Parathyroid adenoma (tissue), 2 donors: ENCODE results near the gene USP48.

Experiments
- H2AFZ ChIP-seq: fragments of 300-600 bp; sonication (generic); one replicate; pipeline ENCODE4 v1.7.0; 2017; ENCODE audit warnings: antibody characterized with exemption, mild to moderate bottlenecking
- H3K27ac ChIP-seq: fragments of 300-600 bp; sonication (generic); one replicate; pipeline ENCODE4 v1.7.0; 2017
- H3K27me3 ChIP-seq: fragments of 300-600 bp; sonication (generic); one replicate; pipeline ENCODE4 v1.7.0; 2017; ENCODE audit warnings: low read length; ENCODE audit not compliant: control insufficient read depth, insufficient read depth
- H3K36me3 ChIP-seq: fragments of 300-600 bp; sonication (generic); one replicate; pipeline ENCODE4 v1.7.0; 2017; ENCODE audit warnings: low read length; ENCODE audit not compliant: control insufficient read depth, insufficient read depth
- H3K4me1 ChIP-seq: fragments of 300-600 bp; sonication (generic); one replicate; pipeline ENCODE4 v1.7.0; 2017; ENCODE audit warnings: control low read depth
- H3K4me2 ChIP-seq: fragments of 300-600 bp; sonication (generic); one replicate; pipeline ENCODE4 v1.7.0; 2017; ENCODE audit warnings: low read length
- H3K4me3 ChIP-seq: fragments of 300-600 bp; sonication (generic); one replicate; pipeline ENCODE4 v1.7.0; 2017; ENCODE audit warnings: low read depth, low read length
- H3K79me2 ChIP-seq: fragments of 300-600 bp; sonication (generic); one replicate; pipeline ENCODE4 v1.7.0; 2017; ENCODE audit warnings: control low read depth
- H3K9ac ChIP-seq: fragments of 300-600 bp; sonication (generic); one replicate; pipeline ENCODE4 v1.7.0; 2017; ENCODE audit warnings: mild to moderate bottlenecking
- H3K9me3 ChIP-seq: fragments of 300-600 bp; sonication (generic); one replicate; pipeline ENCODE4 v1.7.0; 2017; ENCODE audit warnings: low read length; ENCODE audit not compliant: control insufficient read depth
- TF ChIP-seq, protein P1 (sequence below): fragments of 300-600 bp; sonication (generic); IDR thresholded peaks from one replicate; pipeline ENCODE4 v1.7.0; 2017; ENCODE audit warnings: antibody characterized with exemption, mild to moderate bottlenecking
- donor health status: primary hyperparathyroidism.

Gene USP48

DNA sequence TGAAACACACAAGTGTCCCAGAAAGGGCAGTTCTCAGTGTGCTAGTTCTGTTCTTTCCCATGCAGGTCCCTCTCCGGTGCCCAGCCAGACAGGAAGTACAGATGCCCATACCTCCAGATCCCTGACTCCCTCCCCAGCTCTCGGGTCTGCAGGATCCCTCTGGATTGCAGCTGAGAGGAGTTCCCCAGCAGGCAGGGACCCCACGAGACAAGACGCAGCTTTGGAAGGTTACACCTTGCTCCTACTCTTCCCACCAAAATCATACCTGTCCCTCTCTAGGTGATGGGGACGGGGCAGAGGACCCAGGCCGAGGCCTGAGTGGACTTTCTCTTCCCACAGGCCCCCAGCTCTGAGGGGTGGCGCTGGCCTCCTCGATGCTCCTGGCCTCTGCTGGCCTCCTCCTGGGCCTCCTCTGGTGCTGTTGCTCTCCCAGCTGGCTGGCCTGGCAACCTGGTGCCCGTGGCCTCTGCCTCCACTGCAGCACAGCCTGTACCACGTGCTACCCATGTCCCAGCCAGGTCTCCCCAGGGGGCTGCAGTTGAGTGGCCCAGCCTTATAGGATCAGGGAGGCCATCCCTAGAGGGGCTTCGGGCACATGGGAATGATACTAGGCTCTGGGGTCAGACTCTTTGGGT is 38.6 kb upstream of the USP48 start:
- Histone ChIP-seq H2AFZ (no peak overlapping the region), H3K9ac (no peak overlapping the region), H3K4me3 (no peak overlapping the region), H3K4me1 (no peaks in the 10 kb centered on the region), H3K27me3 (no peaks in the 10 kb centered on the region), H3K9me3 (no peaks in the 10 kb centered on the region), H3K79me2 (no peaks in the 10 kb centered on the region), H3K4me2 (no peak overlapping the region), H3K27ac (no peak overlapping the region), H3K36me3 (no peaks in the 10 kb centered on the region)
- TF ChIP-seq, protein P1, sequence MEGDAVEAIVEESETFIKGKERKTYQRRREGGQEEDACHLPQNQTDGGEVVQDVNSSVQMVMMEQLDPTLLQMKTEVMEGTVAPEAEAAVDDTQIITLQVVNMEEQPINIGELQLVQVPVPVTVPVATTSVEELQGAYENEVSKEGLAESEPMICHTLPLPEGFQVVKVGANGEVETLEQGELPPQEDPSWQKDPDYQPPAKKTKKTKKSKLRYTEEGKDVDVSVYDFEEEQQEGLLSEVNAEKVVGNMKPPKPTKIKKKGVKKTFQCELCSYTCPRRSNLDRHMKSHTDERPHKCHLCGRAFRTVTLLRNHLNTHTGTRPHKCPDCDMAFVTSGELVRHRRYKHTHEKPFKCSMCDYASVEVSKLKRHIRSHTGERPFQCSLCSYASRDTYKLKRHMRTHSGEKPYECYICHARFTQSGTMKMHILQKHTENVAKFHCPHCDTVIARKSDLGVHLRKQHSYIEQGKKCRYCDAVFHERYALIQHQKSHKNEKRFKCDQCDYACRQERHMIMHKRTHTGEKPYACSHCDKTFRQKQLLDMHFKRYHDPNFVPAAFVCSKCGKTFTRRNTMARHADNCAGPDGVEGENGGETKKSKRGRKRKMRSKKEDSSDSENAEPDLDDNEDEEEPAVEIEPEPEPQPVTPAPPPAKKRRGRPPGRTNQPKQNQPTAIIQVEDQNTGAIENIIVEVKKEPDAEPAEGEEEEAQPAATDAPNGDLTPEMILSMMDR = no peak

DNA sequence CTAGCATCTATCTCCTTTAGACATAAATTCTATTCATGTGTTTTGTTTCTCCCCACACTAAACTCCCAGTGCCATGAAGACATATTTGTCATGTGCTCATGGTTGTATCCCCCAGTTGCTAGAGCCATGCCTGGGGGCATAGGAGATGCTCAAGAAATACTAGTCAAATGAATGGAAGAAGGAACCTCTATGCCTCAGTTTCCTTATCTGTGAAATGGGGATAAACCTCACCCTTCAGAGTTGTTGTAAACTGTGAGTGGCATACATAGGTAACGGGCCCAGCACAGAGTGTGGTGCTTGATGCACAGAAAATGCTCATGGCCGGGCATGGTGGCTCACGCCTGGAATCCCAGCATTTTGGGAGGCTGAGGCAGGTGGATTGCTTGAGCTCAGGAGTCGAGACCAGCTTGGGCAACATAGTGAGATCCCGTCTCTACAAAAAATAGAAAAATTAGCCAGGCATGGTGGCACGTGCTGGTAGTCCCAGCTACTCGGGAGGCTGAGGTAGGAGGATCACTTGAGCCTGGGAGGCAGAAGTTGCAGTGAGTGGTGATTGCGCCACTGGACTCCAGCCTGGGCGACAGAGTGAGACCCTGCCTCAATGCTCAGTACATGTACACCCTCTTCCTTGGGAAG is 37.8 kb upstream of the USP48 start:
- H2AFZ ChIP-seq = no peak overlapping the region
- no peak overlapping the region for H3K27ac ChIP-seq
- no peaks in the 10 kb centered on the region for H3K4me1 ChIP-seq
- no peaks in the 10 kb centered on the region for H3K79me2 ChIP-seq
- TF ChIP-seq, protein P1 = no peak
- H3K4me2 ChIP-seq = no peak overlapping the region
- no peaks in the 10 kb centered on the region for H3K9me3 ChIP-seq
- no peak overlapping the region for H3K4me3 ChIP-seq
- H3K36me3 ChIP-seq = no peaks in the 10 kb centered on the region
- H3K27me3 ChIP-seq = no peaks in the 10 kb centered on the region
- no peak overlapping the region for H3K9ac ChIP-seq

GRCh38 chr1:21818656-21819055 is 35.7 kb upstream of the USP48 start:
- no peak overlapping the region for H3K4me3 ChIP-seq
- no peak overlapping the region for H3K9ac ChIP-seq
- TF ChIP-seq, protein P1 = no peak
- H3K79me2 ChIP-seq = no peaks in the 10 kb centered on the region
- H3K36me3 ChIP-seq = no peaks in the 10 kb centered on the region
- H3K4me1 ChIP-seq = no peaks in the 10 kb centered on the region
- H3K4me2 ChIP-seq = no peak overlapping the region
- no peaks in the 10 kb centered on the region for H3K9me3 ChIP-seq
- H3K27ac ChIP-seq = no peak overlapping the region
- H2AFZ ChIP-seq = no peak overlapping the region
- H3K27me3 ChIP-seq = no peaks in the 10 kb centered on the region

GRCh38 chr1:21816602-21817302 is 33.8 kb upstream of the USP48 start:
- Histone ChIP-seq H3K9ac (no peak overlapping the region), H3K27me3 (no peaks in the 10 kb centered on the region), H3K4me1 (no peaks in the 10 kb centered on the region), H3K27ac (no peak overlapping the region), H3K36me3 (no peaks in the 10 kb centered on the region), H3K4me2 (no peak overlapping the region), H3K79me2 (no peaks in the 10 kb centered on the region), H3K9me3 (no peaks in the 10 kb centered on the region), H3K4me3 (no peak overlapping the region), H2AFZ (no peak overlapping the region)
- TF ChIP-seq, protein P1 = no peak
